ENCODE measurements around the gene PIEZO2. TPM values are rescaled to one million over a fixed set of nuclear protein-coding genes. Genes with fewer than 3 reads are reported as not detected.

Gene PIEZO2
- total RNA-seq, 4 donors from 2014 or later = 2.7 to 11.7 (median 4.0) TPM

DNA sequence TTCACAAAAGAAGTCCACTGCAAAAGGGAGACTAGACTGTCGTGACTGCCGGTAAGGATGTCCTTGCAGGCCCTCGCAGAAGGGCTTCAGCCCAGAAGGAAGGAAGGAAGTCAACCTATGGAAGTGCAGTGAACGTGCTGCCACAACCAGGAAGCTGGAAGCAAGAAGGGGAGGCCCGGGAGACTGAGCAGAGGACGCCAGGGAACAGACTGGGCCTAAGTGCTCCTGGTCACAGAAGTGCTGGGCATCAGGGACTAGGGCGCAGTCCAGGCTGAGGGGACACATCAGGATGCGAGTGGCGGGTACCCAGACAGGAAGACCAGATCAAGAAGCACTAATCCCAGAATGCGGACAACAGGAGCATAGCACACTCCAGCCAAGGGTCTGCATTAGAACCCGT lies 78.8 kb downstream of the PIEZO2 start:
- TF ChIP-seq, protein P1, sequence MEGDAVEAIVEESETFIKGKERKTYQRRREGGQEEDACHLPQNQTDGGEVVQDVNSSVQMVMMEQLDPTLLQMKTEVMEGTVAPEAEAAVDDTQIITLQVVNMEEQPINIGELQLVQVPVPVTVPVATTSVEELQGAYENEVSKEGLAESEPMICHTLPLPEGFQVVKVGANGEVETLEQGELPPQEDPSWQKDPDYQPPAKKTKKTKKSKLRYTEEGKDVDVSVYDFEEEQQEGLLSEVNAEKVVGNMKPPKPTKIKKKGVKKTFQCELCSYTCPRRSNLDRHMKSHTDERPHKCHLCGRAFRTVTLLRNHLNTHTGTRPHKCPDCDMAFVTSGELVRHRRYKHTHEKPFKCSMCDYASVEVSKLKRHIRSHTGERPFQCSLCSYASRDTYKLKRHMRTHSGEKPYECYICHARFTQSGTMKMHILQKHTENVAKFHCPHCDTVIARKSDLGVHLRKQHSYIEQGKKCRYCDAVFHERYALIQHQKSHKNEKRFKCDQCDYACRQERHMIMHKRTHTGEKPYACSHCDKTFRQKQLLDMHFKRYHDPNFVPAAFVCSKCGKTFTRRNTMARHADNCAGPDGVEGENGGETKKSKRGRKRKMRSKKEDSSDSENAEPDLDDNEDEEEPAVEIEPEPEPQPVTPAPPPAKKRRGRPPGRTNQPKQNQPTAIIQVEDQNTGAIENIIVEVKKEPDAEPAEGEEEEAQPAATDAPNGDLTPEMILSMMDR (IDR thresholded peaks at IDR 0.05) = no peak
- DNase-seq (ENCODE audit: low spot score) (no peak), ATAC-seq (ENCODE audit: low FRiP score) (no peak)

DNA sequence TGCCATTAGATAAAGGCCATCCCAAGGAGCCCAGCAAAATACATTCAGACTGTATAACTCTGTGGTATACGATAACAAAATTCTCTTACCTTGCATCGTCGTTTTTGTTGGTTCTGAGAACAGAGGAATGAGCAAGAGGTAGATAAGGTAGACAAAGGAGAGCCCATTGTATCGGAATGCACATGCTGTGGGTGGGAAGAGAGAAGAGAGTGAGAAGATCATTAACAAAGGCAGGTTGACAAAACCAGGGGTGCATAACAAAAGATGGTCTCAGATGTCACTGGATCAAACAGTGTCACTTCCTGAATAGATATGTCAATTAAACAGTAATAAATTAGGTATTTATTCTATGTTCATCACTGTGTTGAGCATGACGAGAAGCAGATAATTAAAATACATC lies 83.3 kb downstream of the PIEZO2 start:
- no peak for DNase-seq (ENCODE audit: low spot score)
- ATAC-seq (ENCODE audit: low FRiP score) = no peak
- TF ChIP-seq, protein P1 (IDR thresholded peaks at IDR 0.05) = no peak

DNA sequence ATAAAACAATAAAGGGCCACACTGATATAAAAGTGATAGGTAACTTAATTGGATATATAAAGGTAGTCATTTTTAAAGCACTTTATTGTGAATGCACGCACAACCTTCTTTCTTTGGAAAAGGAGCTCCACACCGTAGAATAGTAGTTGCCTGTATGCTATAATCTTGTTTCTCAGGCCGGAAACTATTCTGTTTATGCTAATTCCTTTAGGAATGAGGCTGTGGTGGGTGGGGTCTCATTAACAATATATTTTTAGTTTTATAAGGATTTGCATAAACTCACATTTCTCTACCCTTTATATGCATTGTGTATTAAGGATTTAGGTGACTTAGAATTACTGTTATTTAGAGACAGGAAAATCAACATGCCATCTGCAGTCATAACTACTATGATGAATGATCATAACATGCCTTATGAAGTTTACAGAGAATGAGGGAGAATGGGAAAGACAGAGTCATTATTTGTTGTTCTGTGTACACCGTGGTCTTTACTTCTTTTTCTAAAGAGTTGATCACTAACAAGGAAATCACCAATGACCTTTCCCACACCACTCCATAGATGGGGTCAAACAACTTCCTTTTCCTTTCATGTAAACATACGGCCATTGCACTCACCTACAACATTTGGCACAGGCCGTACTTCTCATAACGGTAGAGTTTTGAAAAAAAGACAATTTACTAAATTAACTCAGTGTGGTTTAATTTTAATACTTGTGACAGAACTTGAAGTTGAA lies 84.5 kb downstream of the PIEZO2 start:
- TF ChIP-seq, protein P1 (IDR thresholded peaks at IDR 0.05) = no peak
- DNase-seq (ENCODE audit: low spot score) = no peak

DNA sequence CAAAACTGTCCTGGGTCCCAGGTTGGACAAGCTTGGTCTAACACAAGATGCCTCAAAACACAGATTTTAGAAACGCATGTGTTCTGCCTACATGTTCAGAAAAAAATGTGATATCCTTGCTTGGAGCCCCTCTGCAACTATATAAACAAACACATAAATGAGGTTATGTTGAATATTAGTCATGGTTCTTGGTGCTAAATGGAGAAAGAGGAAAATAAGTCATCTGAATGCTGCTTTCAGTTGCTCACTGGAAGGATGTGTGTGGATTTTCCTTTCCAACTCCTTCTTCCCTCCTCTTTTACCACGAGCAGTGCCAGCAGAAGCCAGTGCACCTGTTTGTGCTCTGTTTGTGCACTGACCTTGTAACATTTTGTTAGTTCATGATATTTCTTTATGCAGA lies 85.3 kb downstream of the PIEZO2 start:
- TF ChIP-seq, protein P1 (IDR thresholded peaks at IDR 0.05) = no peak

More for the DNA sequence above, 84.5 kb downstream of the PIEZO2 start:
- ATAC-seq (ENCODE audit: low FRiP score) = no peak

DNA sequence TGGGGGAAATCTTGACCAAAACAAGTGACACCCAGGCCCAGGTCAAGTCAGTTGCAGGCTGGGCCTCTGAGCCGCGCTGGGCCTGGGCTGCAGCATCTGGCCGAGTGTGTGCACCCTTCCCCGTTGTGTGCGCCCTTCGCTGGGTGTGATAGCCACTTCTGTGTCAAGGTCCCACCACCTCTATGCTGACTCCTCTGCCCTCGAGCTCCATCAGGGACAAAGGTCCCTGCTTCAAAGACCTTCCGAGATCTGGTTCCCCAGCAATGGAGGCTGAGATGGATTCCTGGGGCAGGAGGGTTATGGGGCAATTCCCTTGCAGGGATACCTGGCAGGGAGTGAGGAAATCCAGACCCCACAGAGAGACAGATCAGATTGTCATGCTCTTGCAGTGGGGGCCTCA lies 93.6 kb downstream of the PIEZO2 start:
- TF ChIP-seq, protein P1 (IDR thresholded peaks at IDR 0.05) = no peak
- DNase-seq (ENCODE audit: low spot score) (no peak), ATAC-seq (ENCODE audit: low FRiP score) (no peak)

More for the DNA sequence above, 85.3 kb downstream of the PIEZO2 start:
- no peak for ATAC-seq (ENCODE audit: low FRiP score)
- DNase-seq (ENCODE audit: low spot score) = no peak

DNA sequence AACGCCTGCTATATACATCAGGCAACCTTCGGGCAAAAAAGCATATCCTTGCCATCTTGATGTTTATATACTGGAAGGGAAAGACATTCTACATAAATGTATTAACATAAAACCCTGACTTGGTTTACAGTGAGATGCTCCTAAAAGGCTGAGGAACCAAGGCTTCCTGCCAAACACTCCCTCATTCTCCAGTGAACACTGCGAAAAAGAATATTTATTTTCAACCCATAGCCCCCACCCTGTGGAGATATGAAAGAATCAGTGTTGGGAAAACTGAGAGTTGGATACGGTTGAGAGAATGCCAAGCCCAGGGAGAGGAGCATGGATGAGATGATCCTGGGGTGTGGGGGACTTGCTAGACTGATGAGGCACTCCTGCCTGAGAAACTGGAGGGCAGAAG lies 94.9 kb downstream of the PIEZO2 start:
- no peak for DNase-seq (ENCODE audit: low spot score)

More for the DNA sequence above, 94.9 kb downstream of the PIEZO2 start:
- TF ChIP-seq, protein P1 (IDR thresholded peaks at IDR 0.05) = no peak
- ATAC-seq (ENCODE audit: low FRiP score) = no peak
